Measurements from ENCODE around the gene RNU4-1.
"Not testable (repeated sequence)": the region's sequence is repeated elsewhere in the genome, so short reads cannot be mapped to it uniquely, and the experiment has no call there.

RNU4-1 gene

GRCh38 chr12:120258323-120258896 lies 34.6 kb downstream of the RNU4-1 start:
- Histone ChIP-seq H3K27me3 (no peaks in the 10 kb centered on the region), H3K4me1 (peaks cover 0 to 67% (median 45%) of the 10 kb centered on the region in 4 donors), H3K36me3 (peaks cover 0 to 6% (median 0%) of the 10 kb centered on the region in 3 donors), H3K9me3 (no peaks in the 10 kb centered on the region), H3K27ac (peak overlapping the region; percentile 80 to 82), H3K4me3 (no peak overlapping the region)
- TF ChIP-seq CTCF (IDR thresholded peaks at IDR 0.05), result no peak
- intact Hi-C loops (cut with DNase I; ENCODE audit: low total_unique reads), result no loop called here
- no peak for DNase-seq

GRCh38 chr12:120257041-120257821 lies 35.8 kb downstream of the RNU4-1 start:
- intact Hi-C loops (cut with DNase I; ENCODE audit: low total_unique reads), result no loop called here
- Histone ChIP-seq H3K27ac (peak overlapping the region; percentile 80 to 82), H3K4me1 (peaks cover 0 to 57% (median 36%) of the 10 kb centered on the region in 4 donors), H3K9me3 (no peaks in the 10 kb centered on the region), H3K27me3 (no peaks in the 10 kb centered on the region), H3K36me3 (peaks cover 0 to 6% (median 0%) of the 10 kb centered on the region in 3 donors), H3K4me3 (no peak overlapping the region)
- DNase-seq, result peak; percentile 67 to 76
- TF ChIP-seq CTCF (IDR thresholded peaks at IDR 0.05), result peak in 1 of 2 experiments; percentile 13

- Histone ChIP-seq H3K4me1 (peaks cover 0 to 67% (median 32%) of the 10 kb centered on the region in 4 donors), H3K9me3 (no peaks in the 10 kb centered on the region), H3K36me3 (peaks cover 0 to 6% (median 0%) of the 10 kb centered on the region in 3 donors), H3K27ac (peak overlapping the region; percentile 38 to 80), H3K27me3 (no peaks in the 10 kb centered on the region), H3K4me3 (no peak overlapping the region)
- DNase-seq, result no peak
- no peak for TF ChIP-seq CTCF (IDR thresholded peaks at IDR 0.05)
- intact Hi-C loops (cut with DNase I; ENCODE audit: low total_unique reads), result no loop called here
Observed at GRCh38 chr12:120254809-120255208, 38.2 kb downstream of the RNU4-1 start.

GRCh38 chr12:120253313-120253712 lies 39.7 kb downstream of the RNU4-1 start:
- H3K27ac ChIP-seq; H3K4me3 ChIP-seq; DNase-seq; intact Hi-C loops (cut with DNase I; ENCODE audit: low total_unique reads); H3K9me3 ChIP-seq; H3K36me3 ChIP-seq; H3K27me3 ChIP-seq: not testable (repeated sequence)
- peaks cover 0 to 67% (median 37%) of the 10 kb centered on the region in 4 donors for H3K4me1 ChIP-seq

GRCh38 chr12:120252071-120252906 lies 40.7 kb downstream of the RNU4-1 start:
- H3K4me1 ChIP-seq, result peaks cover 0 to 67% (median 34%) of the 10 kb centered on the region in 4 donors
- intact Hi-C loops (cut with DNase I; ENCODE audit: low total_unique reads), result no loop called here

GRCh38 chr12:120251364-120252070 lies 41.5 kb downstream of the RNU4-1 start:
- H3K36me3 ChIP-seq; DNase-seq; intact Hi-C loops (cut with DNase I; ENCODE audit: low total_unique reads); H3K27ac ChIP-seq; H3K9me3 ChIP-seq; H3K4me3 ChIP-seq; H3K27me3 ChIP-seq: not testable (repeated sequence)
- peaks cover 0 to 67% (median 29%) of the 10 kb centered on the region in 4 donors for H3K4me1 ChIP-seq

More at GRCh38 chr12:120252071-120252906, 40.7 kb downstream of the RNU4-1 start:
- no peak overlapping the region for H3K4me3 ChIP-seq
- H3K27ac ChIP-seq, result no peak overlapping the region
- DNase-seq, result no peak
- H3K36me3 ChIP-seq, result peaks cover 0 to 6% (median 0%) of the 10 kb centered on the region in 3 donors
- H3K9me3 ChIP-seq, result no peaks in the 10 kb centered on the region
- H3K27me3 ChIP-seq, result no peaks in the 10 kb centered on the region
- no peak for TF ChIP-seq CTCF (IDR thresholded peaks at IDR 0.05)
